Head of caudate nucleus (tissue), 42 donors: ENCODE data around the gene ACOX3.
"Not testable (repeated sequence)": the region's sequence is repeated elsewhere in the genome, so short reads cannot be mapped to it uniquely, and the experiment has no call there.

Source experiments
- DNase-seq, 42 donors: peaks; one replicate each; pipeline versions ENCODE4 v3.0.0 to v3.0.0-alpha.2; 2020 to 2021; ENCODE audit warnings: mixed read lengths in 7 of 42
- intact Hi-C: fragments of 100-400 bp; cut with DNase I; formaldehyde crosslinking; loops from one replicate; pipeline ENCODE4 v1.15.0; 2022

ACOX3 gene

DNA sequence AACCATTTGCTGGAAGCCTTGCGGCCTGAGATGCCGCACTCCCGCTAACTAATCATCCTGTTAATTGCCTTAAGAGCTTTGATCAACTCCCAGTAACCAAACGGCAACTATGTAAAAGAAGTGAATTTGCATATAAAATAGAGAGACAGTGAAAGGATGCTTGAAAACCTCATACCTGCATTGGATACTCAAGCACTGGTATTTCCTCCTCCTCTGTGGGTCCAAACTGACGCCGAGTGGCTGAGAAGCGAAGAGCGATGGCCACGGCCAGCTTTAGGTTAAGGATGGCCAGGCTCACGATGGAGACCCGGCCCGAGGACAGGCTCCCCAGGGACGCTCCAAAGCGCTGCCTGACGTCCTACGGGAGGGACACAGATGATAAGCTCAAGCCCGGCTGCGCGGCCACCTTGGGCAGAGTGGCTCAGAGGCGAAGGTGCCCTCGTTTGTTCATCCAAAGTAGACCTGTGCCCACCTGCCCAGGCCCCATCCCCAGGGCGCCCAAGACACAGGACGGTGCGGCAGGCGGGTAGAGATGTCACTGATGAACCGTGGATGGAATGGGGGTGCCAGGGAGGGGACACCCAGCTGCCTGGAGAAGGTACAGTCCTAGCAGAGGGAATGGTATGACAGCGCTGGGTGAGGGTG, 43.6 kb downstream of the ACOX3 start:
- DNase-seq = no peak
- intact Hi-C loops = no loop called here

DNA sequence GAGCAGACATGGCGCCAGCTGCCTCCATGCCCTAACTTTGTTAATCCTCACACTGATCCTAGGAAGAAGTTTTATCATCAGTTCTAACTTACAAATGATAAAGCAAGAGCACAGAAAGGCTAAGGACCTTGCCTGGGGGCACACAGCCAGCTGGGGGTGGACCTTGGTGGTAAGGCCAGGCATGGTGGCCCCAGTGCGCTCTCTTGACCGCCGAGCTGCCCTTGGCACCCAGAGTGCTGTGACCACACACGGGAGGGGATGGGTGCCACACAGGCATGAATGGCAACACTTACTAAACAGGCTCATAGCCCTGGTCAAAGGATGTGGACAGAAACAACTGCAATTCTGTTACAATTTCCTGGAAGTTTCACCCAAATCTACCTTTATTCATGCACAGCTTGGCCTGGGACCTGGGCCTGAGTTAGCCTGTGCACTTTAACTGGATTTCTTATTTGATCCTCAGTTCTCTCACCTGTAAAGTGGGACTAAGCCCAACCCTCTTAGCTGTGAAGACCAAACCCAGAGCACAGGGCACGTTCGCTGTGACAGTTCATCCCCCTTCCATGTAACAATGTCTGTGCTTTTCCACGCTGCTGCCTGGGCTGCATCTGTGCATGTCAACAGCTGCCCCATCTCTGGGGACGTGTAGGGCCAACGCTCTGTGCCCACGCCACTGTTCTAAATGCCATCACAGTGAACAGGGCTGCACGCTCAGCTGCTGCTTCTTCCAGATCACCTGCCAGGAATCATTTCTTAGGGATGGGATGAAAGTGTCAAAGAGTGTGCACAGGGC, 44.8 kb downstream of the ACOX3 start:
- intact Hi-C loops = no loop called here
- DNase-seq = peak in 1 of 42 donors; percentile 33

DNA sequence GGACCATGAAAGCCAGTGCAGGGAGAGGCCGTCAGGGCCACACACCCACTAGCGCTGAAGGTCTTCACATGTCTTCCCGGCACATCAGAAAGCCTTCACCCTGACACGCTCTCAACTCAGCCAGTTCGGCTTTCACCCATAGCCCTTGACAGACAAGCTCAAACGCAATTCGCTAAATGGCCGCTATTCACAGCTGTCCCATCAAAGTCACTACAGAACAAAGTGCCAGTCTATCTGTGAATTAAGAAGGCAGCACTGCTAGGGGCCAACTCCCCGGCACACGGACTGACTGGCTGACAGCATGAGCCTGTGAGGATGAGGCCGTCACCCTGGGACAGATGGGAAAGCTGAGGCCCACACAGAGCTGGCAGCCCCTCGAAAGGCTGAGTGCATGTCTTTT, 45.7 kb downstream of the ACOX3 start:
- intact Hi-C loops = no loop called here
- DNase-seq = peak in 39 of 42 donors; percentile 23 to 80 (median 56)

DNA sequence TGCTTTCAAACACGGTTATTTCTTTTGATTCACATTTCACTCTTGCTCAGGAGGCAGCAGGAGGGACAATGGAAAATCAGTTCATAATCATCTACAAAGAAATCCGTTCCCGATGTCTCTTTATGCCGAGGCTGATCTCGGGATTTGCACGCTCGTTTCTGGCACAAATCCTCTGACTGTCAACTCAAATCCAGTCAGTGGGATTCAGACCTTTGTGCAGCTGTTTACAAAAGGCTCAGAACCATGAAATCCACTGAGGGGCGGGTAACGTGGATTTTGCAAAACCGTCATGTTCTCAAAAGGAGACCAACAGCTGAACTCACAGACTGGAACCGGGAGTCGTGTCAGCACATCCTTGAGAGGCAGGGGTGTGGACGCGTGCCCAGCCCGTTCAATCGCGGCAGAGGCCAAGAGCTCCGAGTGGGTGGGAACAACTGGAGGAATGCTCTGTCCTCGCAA, 46.4 kb downstream of the ACOX3 start:
- intact Hi-C loops = no loop called here

DNA sequence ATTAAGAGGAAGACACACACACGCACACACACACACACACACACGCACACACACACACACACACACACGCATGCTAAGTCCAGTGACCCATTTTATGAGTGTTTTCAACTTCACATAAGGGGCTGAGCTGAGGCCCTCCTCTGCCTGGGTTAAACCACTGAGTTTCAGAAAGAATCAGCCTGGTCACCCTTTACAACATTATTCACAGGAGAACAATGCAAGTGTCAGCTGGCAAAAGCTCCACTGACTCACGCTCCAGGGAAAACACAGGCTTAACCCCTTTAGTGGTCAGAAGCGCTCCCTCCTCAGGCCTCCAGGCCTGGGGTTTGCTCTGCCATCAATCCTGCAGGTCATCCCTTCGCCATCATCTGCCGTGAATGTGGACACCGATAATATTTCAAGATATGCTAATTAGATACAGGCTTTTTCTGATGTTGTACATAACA, 46.9 kb downstream of the ACOX3 start:
- intact Hi-C loops = no loop called here
- DNase-seq = peak in 40 of 42 donors; percentile 28 to 89 (median 68)

More for the DNA sequence above, 46.4 kb downstream of the ACOX3 start:
- peak in 41 of 42 donors; percentile 50 to 87 (median 71) for DNase-seq

DNA sequence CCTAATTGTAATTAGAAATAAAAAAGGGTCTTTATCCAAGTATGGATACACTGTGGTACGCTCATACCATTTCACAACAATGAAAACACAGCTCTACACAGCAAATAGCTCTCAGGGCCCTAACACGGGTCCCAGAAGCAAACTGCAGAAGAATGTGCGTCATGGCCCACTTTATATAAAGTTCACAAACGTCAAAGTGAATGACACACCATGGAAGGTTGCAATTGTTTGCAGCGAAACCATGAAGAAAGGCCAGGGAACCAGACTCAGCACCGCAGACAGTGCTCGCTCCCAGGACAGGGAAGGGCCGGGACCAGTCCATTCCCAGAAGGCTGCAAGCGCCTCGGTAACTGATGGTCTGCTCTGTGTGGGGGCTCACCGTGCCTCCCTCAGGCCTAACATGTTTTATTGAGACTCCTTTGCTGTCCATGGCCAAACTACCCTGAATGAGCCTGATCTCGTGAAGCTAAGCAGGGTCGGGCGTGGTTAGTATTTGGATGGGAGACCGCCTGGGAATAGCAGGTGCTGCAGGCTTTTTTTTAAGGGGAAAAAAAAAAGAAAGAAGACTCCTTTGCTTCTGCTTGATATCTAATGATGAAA, 47.8 kb downstream of the ACOX3 start:
- intact Hi-C loops = no loop called here
- DNase-seq = peak in 6 of 42 donors; percentile 25 to 65 (median 32)

DNA sequence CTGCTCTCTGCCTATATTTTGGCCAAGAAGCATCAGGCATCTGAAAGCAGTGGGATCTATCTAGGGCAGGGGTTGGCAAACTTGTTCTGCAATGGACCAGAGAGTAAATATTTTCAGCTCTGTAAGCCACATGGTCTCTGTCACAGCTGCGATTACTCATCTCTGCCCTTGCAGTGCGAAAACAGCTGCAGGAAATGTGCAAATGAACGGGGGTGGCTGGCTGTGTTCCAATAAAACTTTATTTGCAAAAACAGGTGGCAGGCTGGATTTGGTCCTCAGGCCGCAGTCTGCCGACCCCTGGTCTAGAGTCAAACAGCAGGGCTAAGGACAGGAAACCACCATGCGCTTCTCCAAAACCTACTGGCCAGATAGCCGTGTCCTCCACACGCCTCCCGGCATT, 48.6 kb downstream of the ACOX3 start:
- DNase-seq = peak in 36 of 42 donors; percentile 21 to 85 (median 60)
- intact Hi-C loops = no loop called here

DNA sequence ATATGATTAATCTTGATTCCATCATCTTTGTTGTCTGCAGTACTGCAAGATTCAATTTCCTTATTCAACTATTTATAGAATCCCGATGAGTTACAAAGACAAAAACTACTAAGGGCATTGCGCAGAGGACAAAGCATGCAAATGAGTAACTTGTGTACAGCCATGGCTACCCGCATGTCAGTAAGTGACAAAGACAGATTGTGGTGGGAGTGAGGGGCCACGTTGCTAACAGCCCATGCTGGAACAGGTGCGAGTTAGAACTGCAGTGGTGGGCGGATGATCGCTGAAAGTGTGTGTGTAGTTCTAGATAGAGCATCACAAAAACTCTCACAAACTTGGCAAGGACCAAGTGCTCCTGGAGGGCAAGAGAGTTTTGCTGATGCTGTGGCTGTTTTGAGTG, 49.5 kb downstream of the ACOX3 start:
- DNase-seq = peak in 1 of 42 donors; percentile 20
- intact Hi-C loops = no loop called here

DNA sequence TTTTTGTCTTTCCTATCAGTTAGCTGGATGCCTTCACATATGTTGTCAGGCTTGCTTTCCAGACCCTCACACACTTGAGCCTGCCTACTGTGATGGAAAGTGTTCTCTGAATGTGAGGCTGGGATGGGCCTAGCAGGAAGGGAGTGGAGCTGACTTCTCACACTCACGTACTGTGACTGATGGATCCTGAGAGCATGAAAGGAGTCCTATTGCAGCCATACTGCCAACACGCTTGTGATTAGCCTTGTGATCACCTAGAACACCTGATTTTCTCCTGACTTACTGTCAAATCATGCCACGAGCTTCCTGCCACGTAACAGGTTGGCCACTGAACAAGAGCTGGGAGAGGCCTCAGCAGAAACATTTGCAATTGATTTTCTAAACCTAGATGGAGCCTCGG, 49.9 kb downstream of the ACOX3 start:
- no peak for DNase-seq
- intact Hi-C loops = no loop called here

DNA sequence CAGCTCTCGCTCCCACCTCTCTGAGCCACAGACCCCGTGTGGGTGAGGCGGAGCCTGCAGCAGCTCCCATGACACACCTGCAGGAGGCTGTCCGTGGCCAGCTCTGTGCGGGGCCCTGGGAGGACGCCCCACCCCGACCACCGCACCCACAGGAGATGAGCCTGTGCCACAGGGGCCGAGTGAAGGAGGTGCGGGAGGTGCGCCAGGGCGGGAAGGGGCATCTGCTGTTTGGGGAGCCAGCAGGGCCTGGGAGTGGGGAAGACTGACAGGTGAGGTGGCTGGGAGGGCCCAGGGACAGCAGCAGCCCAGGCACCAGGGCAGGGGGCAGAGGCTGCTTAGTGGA, 52.0 kb downstream of the ACOX3 start:
- no peak for DNase-seq
- intact Hi-C loops = no loop called here

DNA sequence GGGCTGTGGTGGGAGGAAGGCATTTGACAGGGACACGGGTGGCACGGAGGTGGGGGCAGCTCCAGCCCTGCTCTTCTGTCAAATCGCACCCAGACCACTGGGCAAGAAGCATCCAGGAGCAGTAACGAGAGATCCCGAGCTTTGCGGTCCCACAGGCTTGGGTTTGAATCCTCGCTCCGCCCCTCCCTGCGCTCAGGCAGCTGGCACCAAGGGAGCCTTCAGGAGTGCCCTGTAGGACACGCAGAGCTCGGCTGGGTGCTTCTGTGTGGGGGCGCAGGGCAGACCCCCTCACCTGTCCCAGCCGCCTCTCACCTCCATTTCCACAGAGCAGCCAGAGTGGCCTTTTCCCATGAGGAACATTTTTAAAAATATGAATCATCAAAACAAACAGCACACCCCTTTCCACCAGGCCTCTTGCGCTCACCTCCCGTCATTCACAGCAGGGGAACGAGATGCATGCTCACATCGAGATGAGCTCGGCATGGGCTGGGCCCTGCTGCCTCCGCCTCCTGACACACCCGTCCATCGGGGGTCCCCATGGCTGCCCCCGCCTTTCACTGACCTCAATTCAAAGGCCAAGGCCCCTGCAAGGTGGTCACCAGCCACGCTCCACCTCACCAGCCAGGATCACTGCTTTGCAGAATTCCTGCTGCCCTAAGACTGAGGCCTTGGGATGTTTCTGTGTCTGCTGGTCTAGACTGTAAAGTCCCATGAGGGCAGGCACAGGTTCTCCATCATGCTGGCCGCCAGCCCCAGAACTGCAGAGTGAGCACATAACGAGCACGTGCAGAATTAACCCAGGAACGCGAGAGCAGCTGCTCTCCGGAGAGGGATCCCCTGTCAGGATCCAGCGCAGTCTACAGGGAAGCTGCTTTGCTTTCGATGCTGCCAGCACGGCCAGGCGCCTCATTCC, 52.7 kb downstream of the ACOX3 start:
- intact Hi-C loops = no loop called here
- no peak for DNase-seq

DNA sequence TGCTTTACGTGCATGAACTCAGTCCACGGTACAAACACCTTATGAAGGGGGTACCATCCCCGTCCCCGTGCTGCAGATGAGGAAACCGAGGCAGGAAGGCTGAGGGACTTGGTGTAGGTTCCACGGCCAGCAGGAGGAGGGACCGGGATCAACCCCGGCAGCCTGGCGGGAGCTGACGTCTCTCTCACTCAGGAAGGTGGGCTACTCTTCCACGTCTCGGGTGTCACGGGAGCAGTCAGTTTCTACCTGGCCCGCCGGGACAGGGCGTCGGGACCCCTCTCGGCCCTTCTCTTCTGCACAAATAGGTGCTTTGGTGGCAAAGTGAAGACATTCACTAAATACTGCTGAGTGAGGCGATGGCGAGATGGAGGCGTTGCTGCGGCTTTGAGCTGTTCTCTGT, 53.3 kb downstream of the ACOX3 start:
- no peak for DNase-seq
- intact Hi-C loops = no loop called here

DNA sequence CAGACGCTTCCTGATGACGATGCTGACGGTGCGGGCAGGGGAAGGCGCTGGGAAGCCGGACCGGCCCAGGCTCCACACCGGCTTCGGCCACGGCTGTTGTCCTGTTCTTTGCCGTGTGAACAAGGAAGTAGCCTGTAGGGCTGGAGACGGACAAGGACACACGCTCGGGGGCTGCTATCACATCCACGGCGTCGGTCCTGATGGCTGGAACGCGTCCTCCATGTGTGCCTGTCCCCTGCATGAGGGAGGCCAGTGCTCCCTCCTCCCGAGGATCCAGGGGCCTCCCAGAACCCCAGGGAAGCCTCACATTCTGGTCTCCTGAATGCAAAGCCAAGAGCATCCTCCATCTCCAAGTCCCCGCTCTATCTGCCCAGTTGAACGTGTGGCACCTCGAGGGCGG, 53.8 kb downstream of the ACOX3 start:
- intact Hi-C loops = no loop called here
- DNase-seq = no peak

DNA sequence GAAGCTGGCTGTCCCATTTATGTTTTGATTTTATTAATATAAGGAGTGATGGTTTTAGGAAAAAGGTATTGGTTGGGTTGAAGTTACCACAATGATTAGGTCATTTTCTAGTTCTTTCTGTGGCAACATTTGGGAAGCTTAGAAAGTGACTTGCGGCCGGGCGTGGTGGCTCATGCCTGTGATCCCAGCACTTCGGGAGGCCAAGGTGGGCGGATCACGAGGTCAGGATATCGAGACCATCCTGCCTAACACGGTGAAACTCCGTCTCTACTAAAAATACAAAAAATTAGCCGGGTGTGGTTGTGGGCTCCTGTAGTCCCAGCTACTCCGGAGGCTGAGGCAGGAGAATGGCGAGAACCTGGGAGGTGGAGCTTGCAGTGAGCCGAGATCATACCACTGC, 54.4 kb downstream of the ACOX3 start:
- intact Hi-C loops, DNase-seq: not testable (repeated sequence)

DNA sequence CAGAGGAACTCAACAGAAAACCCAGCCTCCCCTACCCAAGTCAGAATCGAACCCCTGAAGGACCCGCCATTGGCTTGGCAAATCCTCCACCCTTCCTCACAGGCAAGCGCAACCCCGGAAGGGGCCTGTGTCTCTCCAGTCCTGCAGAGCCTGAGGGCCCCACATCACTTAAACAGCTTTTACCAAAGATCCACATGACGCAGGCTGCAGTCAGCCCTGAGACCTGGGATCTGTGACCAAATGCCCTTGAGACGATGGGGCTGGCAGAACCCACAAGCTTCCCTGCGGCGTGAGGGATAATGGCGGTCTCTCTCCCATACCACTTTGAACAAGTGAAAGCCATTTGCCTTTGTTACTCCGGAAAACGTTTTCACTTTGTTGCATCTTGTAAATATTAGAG, 54.9 kb downstream of the ACOX3 start:
- intact Hi-C loops = no loop called here
- DNase-seq = no peak

DNA sequence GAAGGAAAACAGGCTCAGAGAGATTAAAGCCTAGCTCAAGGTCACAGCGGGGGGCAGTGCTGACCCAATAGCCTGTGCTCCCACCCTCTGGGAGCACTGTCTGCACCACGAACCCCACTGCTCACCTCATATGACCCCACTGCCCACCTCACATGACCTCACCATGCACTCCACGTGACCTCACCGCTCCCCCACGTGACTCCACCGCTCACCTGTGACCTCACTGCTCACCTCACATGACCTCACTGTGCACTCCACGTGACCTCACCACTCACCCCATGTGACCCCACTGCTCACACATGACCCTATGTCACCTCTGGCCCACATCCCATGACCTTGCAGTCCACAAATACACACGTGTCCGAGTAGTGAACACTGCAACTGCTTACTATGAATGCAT, 55.4 kb downstream of the ACOX3 start:
- DNase-seq = no peak
- intact Hi-C loops = no loop called here

DNA sequence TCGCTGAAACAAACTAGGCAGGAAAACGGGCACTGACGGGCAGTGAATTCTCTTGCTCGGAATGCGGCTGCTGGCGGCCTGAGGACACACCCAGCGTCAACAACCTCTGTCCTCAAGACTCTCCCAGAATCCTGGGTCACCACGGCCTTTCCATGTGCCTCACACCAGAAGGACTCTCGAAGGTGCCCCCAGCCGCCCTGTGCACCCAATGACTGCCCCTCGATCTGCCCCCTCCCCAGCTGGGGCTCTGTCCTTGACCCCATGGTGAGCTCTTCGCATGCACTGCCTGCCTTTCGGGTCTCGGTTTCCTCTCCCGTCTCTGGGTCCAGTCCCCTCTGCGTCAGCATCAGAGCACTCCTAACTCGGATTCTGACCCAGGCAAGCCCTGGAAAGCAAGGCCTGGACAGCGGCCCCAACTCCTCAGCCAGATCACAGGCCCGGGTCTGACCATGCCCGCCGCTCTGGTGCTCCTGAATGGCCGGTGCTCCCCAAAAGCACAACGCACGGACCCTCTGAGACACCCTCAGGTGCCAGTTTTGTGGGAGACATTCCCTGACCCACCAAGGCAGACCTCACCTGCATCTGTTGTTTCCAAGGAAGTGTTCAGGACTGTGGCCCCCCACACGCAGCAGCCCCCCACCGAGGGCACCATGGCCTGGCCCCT, 56.0 kb downstream of the ACOX3 start:
- intact Hi-C loops = loop anchor here (5.0 kb wide), 1 partner anchor 57 kb away; no protein-coding TSS in a partner anchor
- no peak for DNase-seq

DNA sequence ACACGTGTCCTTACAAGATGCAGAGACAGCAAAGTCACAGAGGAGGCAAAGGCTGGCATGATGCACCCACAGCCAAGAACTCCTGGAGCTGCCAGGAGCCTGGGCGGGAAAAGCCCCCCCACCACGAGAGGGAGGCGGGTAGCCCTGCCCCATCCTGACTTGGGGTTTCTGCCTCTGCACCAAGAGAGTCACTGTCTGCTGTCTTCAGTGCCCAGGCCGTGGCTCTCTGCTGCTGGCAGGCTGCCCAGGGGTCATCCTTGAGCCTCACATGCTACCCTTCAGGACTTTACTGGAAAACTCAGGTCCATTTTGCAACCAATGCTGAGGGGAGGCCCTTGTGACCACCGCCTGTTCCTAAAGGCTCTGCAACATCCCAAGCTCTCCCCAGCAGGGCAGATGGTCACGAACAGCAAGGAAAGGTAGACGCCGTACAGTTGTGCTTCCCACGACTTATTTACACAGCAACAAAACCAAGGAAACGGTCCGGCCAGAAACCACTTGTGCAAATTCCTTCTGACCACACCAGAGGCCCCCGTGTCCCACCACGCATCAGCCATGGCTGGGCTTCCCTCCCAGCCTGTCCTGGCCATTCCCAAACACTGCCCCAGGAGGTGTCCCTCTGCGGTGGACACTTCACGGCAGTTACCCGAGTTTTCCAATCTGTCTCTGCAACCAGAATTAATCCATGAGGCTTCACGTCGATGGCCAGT, 56.9 kb downstream of the ACOX3 start:
- intact Hi-C loops = loop anchor here (5.0 kb wide), 1 partner anchor 56 kb away; no protein-coding TSS in a partner anchor
- DNase-seq = no peak
